SU-DHL-6 (cell line): ENCODE measurements around the gene YIPF3.

ENCODE experiments used
- EZH2phosphoT487 ChIP-seq: fragments of 200-600 bp; sonication (generic), shearing (Covaris generic); conservative IDR thresholded peaks from 2 replicates; pipeline ENCODE4 v1.6.1; 2018; ENCODE audit warnings: mild to moderate bottlenecking, antibody characterized with exemption, low read length, moderate library complexity, mixed read lengths
- TF ChIP-seq, protein P1 (sequence below): fragments of 200-600 bp; sonication (generic); IDR thresholded peaks from one replicate; pipeline ENCODE4 v1.5.1; 2017; ENCODE audit warnings: antibody characterized with exemption, mild to moderate bottlenecking, low read length, moderate library complexity; ENCODE audit not compliant: insufficient read depth, poor library complexity, severe bottlenecking

DNA sequence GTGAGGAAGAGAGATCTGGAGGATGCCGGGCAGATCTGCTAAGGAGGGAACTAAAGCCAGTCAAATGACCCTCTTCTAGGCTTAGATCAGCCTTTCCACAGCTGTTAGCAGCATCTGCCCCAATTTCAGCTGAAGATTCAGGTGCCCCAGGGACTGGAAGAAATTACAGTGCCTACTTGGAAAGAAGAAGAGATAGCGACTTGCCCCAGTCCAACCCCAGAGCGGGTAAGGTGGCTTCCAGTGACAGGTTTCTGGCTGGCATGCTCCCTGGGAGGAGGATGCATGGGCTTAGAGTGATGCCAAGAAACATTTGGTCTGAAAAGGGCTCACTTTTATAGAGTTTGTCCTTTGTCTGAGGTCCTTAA is 38.7 kb downstream of the YIPF3 start:
- TF ChIP-seq, protein P1, sequence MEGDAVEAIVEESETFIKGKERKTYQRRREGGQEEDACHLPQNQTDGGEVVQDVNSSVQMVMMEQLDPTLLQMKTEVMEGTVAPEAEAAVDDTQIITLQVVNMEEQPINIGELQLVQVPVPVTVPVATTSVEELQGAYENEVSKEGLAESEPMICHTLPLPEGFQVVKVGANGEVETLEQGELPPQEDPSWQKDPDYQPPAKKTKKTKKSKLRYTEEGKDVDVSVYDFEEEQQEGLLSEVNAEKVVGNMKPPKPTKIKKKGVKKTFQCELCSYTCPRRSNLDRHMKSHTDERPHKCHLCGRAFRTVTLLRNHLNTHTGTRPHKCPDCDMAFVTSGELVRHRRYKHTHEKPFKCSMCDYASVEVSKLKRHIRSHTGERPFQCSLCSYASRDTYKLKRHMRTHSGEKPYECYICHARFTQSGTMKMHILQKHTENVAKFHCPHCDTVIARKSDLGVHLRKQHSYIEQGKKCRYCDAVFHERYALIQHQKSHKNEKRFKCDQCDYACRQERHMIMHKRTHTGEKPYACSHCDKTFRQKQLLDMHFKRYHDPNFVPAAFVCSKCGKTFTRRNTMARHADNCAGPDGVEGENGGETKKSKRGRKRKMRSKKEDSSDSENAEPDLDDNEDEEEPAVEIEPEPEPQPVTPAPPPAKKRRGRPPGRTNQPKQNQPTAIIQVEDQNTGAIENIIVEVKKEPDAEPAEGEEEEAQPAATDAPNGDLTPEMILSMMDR: no peak
- TF ChIP-seq EZH2phosphoT487: no peak
